ENCODE results near the gene PLOD2. TPM values are rescaled to one million over a fixed set of nuclear protein-coding genes. Genes with fewer than 3 reads are reported as not detected.

PLOD2 gene
- total RNA-seq, 1 donor from 2014 or later, result 117 TPM

DNA sequence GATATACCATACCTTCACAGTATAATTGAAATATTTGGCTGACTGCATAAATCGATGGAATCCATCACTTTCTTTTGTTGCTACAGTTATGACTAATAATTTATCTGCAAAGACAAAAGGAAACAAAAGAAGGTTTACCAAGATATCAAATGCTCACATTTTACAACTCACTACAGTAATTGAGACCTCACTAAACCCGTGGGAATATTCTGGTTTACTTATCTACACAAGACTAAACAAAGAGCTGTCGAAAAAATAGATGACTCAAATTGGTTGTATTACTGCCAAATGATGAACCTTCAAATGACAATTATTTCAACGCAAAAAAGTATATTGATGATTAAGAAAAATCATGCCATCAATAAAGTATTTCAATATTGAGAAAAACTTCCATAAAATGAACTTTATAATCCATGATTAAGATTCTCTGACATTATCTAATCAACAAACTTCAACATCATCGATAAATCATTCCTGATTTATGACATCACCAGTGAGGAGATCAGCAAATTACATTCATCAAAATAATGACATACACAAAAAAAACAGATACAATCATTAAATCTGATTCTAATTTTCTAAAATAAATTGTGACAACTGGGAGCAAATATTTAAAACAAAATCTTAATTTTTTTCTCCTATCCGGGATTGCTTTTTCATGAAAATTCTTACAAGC lies 36.7 kb downstream of the PLOD2 start:
- peaks cover 7% of the 10 kb centered on the region for H3K4me1 ChIP-seq (ENCODE audit: insufficient read depth, low read length)
- no peak overlapping the region for H2AFZ ChIP-seq (ENCODE audit: low read depth, low read length)
- peaks cover 8% of the 10 kb centered on the region for H3K9me3 Mint-ChIP-seq (ENCODE audit: unreplicated experiment)
- H3K4me2 ChIP-seq (ENCODE audit: low read length), result no peak overlapping the region
- no peak overlapping the region for H3K9ac ChIP-seq (ENCODE audit: low read length)
- no peaks in the 10 kb centered on the region for H3K27me3 ChIP-seq (ENCODE audit: insufficient read depth, low read length)
- no peak overlapping the region for H3K27ac ChIP-seq (ENCODE audit: low read depth, low read length)
- FAIRE-seq, result no peak
- peaks cover 32% of the 10 kb centered on the region for H3K36me3 Mint-ChIP-seq (ENCODE audit: low read depth, unreplicated experiment)
- peaks cover 55% of the 10 kb centered on the region for H3K79me2 ChIP-seq (ENCODE audit: insufficient read depth, low read length)
- H3K27ac Mint-ChIP-seq (ENCODE audit: unreplicated experiment), result peak overlapping the region; percentile 95
- H3K36me3 ChIP-seq (ENCODE audit: insufficient read depth, low read length), result peaks cover 11% of the 10 kb centered on the region
- H3K4me3 Mint-ChIP-seq (ENCODE audit: unreplicated experiment), result no peak overlapping the region
- H4K20me1 ChIP-seq (ENCODE audit: insufficient read depth, low read length), result peaks cover 3% of the 10 kb centered on the region
- peak; percentile 79 for DNase-seq (ENCODE audit: low read depth)
- H3K27me3 Mint-ChIP-seq (ENCODE audit: low read depth, unreplicated experiment), result no peaks in the 10 kb centered on the region
- no peak overlapping the region for H3K4me3 ChIP-seq (ENCODE audit: insufficient read depth, low read depth, low read length)
- H3K9me3 ChIP-seq (ENCODE audit: insufficient read depth, low read depth, low read length), result no peaks in the 10 kb centered on the region
- H3K4me1 Mint-ChIP-seq (ENCODE audit: low read depth, unreplicated experiment), result peaks cover 12% of the 10 kb centered on the region
- TF ChIP-seq EZH2 (IDR thresholded peaks at IDR 0.05; ENCODE audit: insufficient read depth, low read length), result no peak
- TF ChIP-seq, protein P1, sequence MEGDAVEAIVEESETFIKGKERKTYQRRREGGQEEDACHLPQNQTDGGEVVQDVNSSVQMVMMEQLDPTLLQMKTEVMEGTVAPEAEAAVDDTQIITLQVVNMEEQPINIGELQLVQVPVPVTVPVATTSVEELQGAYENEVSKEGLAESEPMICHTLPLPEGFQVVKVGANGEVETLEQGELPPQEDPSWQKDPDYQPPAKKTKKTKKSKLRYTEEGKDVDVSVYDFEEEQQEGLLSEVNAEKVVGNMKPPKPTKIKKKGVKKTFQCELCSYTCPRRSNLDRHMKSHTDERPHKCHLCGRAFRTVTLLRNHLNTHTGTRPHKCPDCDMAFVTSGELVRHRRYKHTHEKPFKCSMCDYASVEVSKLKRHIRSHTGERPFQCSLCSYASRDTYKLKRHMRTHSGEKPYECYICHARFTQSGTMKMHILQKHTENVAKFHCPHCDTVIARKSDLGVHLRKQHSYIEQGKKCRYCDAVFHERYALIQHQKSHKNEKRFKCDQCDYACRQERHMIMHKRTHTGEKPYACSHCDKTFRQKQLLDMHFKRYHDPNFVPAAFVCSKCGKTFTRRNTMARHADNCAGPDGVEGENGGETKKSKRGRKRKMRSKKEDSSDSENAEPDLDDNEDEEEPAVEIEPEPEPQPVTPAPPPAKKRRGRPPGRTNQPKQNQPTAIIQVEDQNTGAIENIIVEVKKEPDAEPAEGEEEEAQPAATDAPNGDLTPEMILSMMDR (IDR thresholded peaks at IDR 0.05; ENCODE audit: insufficient read depth, low read depth, low read length), result no peak

DNA sequence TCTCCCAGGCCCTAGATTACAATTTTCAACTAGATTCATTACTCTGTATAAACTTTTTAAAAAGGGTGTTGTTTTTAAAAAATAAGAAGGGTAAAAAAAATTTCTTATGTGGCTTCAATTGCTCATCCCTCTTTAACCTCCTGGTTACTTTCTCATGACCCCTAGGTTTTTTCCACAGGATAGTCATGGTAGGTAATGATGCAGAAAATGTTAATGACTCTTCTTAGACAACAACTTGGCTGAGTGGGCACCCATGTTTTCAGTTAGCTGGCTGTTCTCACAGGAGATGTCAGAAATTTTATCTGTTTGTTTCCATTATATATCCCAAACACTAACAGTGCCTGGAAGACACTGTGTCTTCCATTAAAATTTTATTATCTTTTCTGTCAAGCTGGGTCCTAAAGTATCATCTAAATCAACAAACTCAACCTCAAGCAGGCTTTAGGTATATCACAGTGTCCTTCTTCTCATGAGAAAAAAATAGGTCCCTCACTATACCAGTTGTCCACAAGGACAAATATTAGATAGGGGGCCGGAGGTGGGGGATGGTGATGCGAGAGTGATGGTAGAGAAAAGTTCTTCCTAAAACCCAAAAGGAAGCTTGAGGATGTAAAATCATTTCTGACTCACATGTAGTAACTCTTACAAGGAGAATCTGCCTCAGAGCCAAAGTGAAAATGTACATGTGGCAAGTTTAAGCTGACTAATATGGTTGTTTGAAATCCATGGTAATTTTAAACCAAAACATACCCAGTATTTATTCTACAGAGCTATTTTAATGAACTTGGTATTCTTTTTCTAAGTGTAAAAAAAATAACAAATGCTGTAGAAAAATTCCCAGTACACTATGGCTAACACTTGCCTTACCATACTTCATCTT lies 43.3 kb downstream of the PLOD2 start:
- Mint-ChIP-seq H3K36me3 (ENCODE audit: low read depth, unreplicated experiment) (peaks cover 47% of the 10 kb centered on the region), H3K27ac (ENCODE audit: unreplicated experiment) (peak overlapping the region; percentile 93), H3K9me3 (ENCODE audit: unreplicated experiment) (peaks cover 19% of the 10 kb centered on the region), H3K4me1 (ENCODE audit: low read depth, unreplicated experiment) (peaks cover 18% of the 10 kb centered on the region), H3K4me3 (ENCODE audit: unreplicated experiment) (no peak overlapping the region), H3K27me3 (ENCODE audit: low read depth, unreplicated experiment) (no peaks in the 10 kb centered on the region)
- TF ChIP-seq, protein P1 (IDR thresholded peaks at IDR 0.05; ENCODE audit: insufficient read depth, low read depth, low read length), result no peak
- no peak for TF ChIP-seq EZH2 (IDR thresholded peaks at IDR 0.05; ENCODE audit: insufficient read depth, low read length)
- peak overlapping the region; percentile 67 for H3K9ac ChIP-seq (ENCODE audit: low read length)
- peak overlapping the region; percentile 47 for H3K4me2 ChIP-seq (ENCODE audit: low read length)
- no peaks in the 10 kb centered on the region for H3K9me3 ChIP-seq (ENCODE audit: insufficient read depth, low read depth, low read length)
- peak; percentile 87 for DNase-seq (ENCODE audit: low read depth)
- no peak overlapping the region for H2AFZ ChIP-seq (ENCODE audit: low read depth, low read length)
- peaks cover 15% of the 10 kb centered on the region for H3K79me2 ChIP-seq (ENCODE audit: insufficient read depth, low read length)
- no peaks in the 10 kb centered on the region for H3K27me3 ChIP-seq (ENCODE audit: insufficient read depth, low read length)
- peaks cover 4% of the 10 kb centered on the region for H3K4me1 ChIP-seq (ENCODE audit: insufficient read depth, low read length)
- peaks cover 3% of the 10 kb centered on the region for H4K20me1 ChIP-seq (ENCODE audit: insufficient read depth, low read length)
- H3K4me3 ChIP-seq (ENCODE audit: insufficient read depth, low read depth, low read length), result no peak overlapping the region
- peaks cover 19% of the 10 kb centered on the region for H3K36me3 ChIP-seq (ENCODE audit: insufficient read depth, low read length)
- H3K27ac ChIP-seq (ENCODE audit: low read depth, low read length), result peak overlapping the region; percentile 85
- peak; percentile 41 for FAIRE-seq

All from astrocyte (in vitro differentiated cells and primary cell).